H1 (cell line): ENCODE data around the gene NME4. TPM values are rescaled to one million over a fixed set of nuclear protein-coding genes. Genes with fewer than 3 reads are reported as not detected.
"Not testable (repeated sequence)": the region's sequence is repeated elsewhere in the genome, so short reads cannot be mapped to it uniquely, and the experiment has no call there.

ENCODE experiments used
- CTCF ChIA-PET: fragments of 300-600 bp; sonication (Branson Sonifier 250); formaldehyde crosslinking; loops from one replicate; lab custom pipeline; 2021; ENCODE audit not compliant: partially characterized antibody; lab: Charles Lee
- POLR2A ChIA-PET: fragments of 300-600 bp; sonication (Branson Sonifier 250); formaldehyde crosslinking; loops from one replicate; lab custom pipeline; 2021; ENCODE audit warnings: inconsistent platforms; ENCODE audit not compliant: partially characterized antibody; lab: Charles Lee
- DNase-seq, 2 experiments: peaks; one replicate each; pipeline versions ENCODE4 v3.0.0 to v3.0.0-alpha.2; 2010 to 2022; ENCODE audit warnings: low spot score in 2 of 2, low read depth in 1 of 2, mixed read lengths in 1 of 2
- FAIRE-seq: peaks from 2 replicates; lab custom pipeline; 2011; peaks lifted over from hg19 to GRCh38; lab: Jason Lieb, UNC
- H2AFZ ChIP-seq: 2 replicates; pipeline ENCODE4 v1.8.1; 2012; ENCODE audit warnings: low read length, inconsistent platforms
- H2AK5ac ChIP-seq: 2 replicates; pipeline ENCODE4 v1.6.1; 2013; ENCODE audit warnings: low read depth, low read length
- H2BK120ac ChIP-seq: replicated peaks from 2 replicates; pipeline ENCODE3; 2013; ENCODE audit warnings: low read depth, low read length, inconsistent platforms
- H2BK12ac ChIP-seq: 2 replicates; pipeline ENCODE4 v1.6.1; 2013; ENCODE audit warnings: low read depth, low read length
- H2BK15ac ChIP-seq: 2 replicates; pipeline ENCODE4 v1.6.1; 2013; ENCODE audit warnings: low read length
- H2BK20ac ChIP-seq: 2 replicates; pipeline ENCODE4 v1.6.1; 2013; ENCODE audit warnings: low read length
- H2BK5ac ChIP-seq: 2 replicates; pipeline ENCODE4 v1.6.1; 2013; ENCODE audit warnings: low read depth, low read length
- H3K14ac ChIP-seq: 2 replicates; pipeline ENCODE4 v1.6.1; 2013; ENCODE audit warnings: inconsistent platforms; ENCODE audit not compliant: insufficient read length
- H3K18ac ChIP-seq: 2 replicates; pipeline ENCODE4 v1.6.1; 2013; ENCODE audit warnings: low read length; ENCODE audit errors: extremely low read depth
- H3K23ac ChIP-seq: 2 replicates; pipeline ENCODE4 v1.6.1; 2013; ENCODE audit warnings: inconsistent platforms; ENCODE audit not compliant: insufficient read length
- H3K23me2 ChIP-seq: 2 replicates; pipeline ENCODE4 v1.6.1; 2013; ENCODE audit warnings: low read depth, low read length
- H3K27ac ChIP-seq: 2 replicates; pipeline ENCODE4 v1.6.1; 2011; ENCODE audit warnings: low read depth, low read length, inconsistent platforms
- H3K27me3 ChIP-seq, 4 experiments: replicated peaks in 1 of 4; 1 replicate in 1 of 4; 2 replicates in 3 of 4; pipeline versions ENCODE4 v1.6.1 to v1.8.1; 2011 to 2013; ENCODE audit warnings: low read length in 3 of 4, mild to moderate bottlenecking in 3 of 4, inconsistent platforms in 2 of 4, mixed read lengths in 2 of 4, moderate library complexity in 1 of 4; ENCODE audit not compliant: control insufficient read depth in 3 of 4, insufficient read depth in 3 of 4; ENCODE audit errors: extremely low read depth in 1 of 4
- H3K36me3 ChIP-seq, 4 experiments: 2 replicates each; pipeline versions ENCODE4 v1.6.1 to v1.8.1; 2011 to 2013; ENCODE audit warnings: mild to moderate bottlenecking in 4 of 4, low read length in 3 of 4, moderate library complexity in 2 of 4, control low read depth in 1 of 4, inconsistent platforms in 1 of 4; ENCODE audit not compliant: insufficient read depth in 4 of 4, control insufficient read depth in 2 of 4
- H3K4ac ChIP-seq: replicated peaks from 2 replicates; pipeline ENCODE3; 2013; ENCODE audit warnings: low read length, low read depth, mixed read lengths, inconsistent platforms; ENCODE audit not compliant: insufficient read length
- H3K4me1 ChIP-seq, 4 experiments: replicated peaks in 1 of 4; 1 replicate in 1 of 4; 2 replicates in 3 of 4; pipeline versions ENCODE4 v1.6.1 to v1.8.1; 2011 to 2013; ENCODE audit warnings: low read length in 3 of 4, inconsistent platforms in 2 of 4, mixed read lengths in 1 of 4; ENCODE audit not compliant: insufficient read depth in 4 of 4, control insufficient read depth in 3 of 4
- H3K4me2 ChIP-seq, 2 experiments: 2 replicates each; pipeline versions ENCODE4 v1.6.1 to v1.8.1; 2011 to 2013; ENCODE audit warnings: low read depth in 2 of 2, low read length in 2 of 2, control low read depth in 1 of 2, inconsistent platforms in 1 of 2, mild to moderate bottlenecking in 1 of 2; ENCODE audit not compliant: insufficient read depth in 1 of 2
- H3K4me3 ChIP-seq, 4 experiments: fragments of 200-600, 300-600 bp in 1 of 4; sonication (generic), shearing (Covaris generic), sonication (Bioruptor Twin) in 1 of 4; 2 replicates each; pipeline versions ENCODE4 v1.5.1 to v1.8.1; 2011 to 2016; ENCODE audit warnings: low read length in 4 of 4, low read depth in 3 of 4, control low read depth in 2 of 4, inconsistent platforms in 2 of 4, mild to moderate bottlenecking in 2 of 4, mixed read lengths in 1 of 4, moderate library complexity in 1 of 4; ENCODE audit not compliant: insufficient read depth in 2 of 4; ENCODE audit errors: extremely low read depth in 1 of 4
- H3K56ac ChIP-seq: replicated peaks from 2 replicates; pipeline ENCODE3; 2013; ENCODE audit warnings: low read depth, mild to moderate bottlenecking, mixed read lengths, low read length, inconsistent platforms; ENCODE audit not compliant: insufficient read length
- H3K79me1 ChIP-seq: 2 replicates; pipeline ENCODE4 v1.6.1; 2013; ENCODE audit warnings: low read depth, low read length, control low read depth
- H3K79me2 ChIP-seq, 2 experiments: 2 replicates each; pipeline versions ENCODE4 v1.6.1 to v1.8.1; 2012 to 2013; ENCODE audit warnings: low read length in 2 of 2, mild to moderate bottlenecking in 2 of 2, inconsistent platforms in 1 of 2; ENCODE audit not compliant: insufficient read depth in 2 of 2, control insufficient read depth in 1 of 2
- H3K9ac ChIP-seq, 4 experiments: replicated peaks in 1 of 4; 1 replicate in 1 of 4; 2 replicates in 3 of 4; pipeline versions ENCODE4 v1.6.1 to v1.8.1; 2011 to 2013; ENCODE audit warnings: low read depth in 3 of 4, low read length in 3 of 4, control low read depth in 2 of 4, mild to moderate bottlenecking in 2 of 4, moderate library complexity in 2 of 4, inconsistent platforms in 1 of 4; ENCODE audit errors: extremely low read depth in 1 of 4
- H3K9me3 ChIP-seq, 2 experiments: 2 replicates each; pipeline versions ENCODE4 v1.6.1 to v1.8.1; 2012 to 2013; ENCODE audit warnings: mild to moderate bottlenecking in 2 of 2, moderate library complexity in 2 of 2, control low read depth in 1 of 2, inconsistent platforms in 1 of 2, low read depth in 1 of 2, low read length in 1 of 2, mixed read lengths in 1 of 2; ENCODE audit not compliant: insufficient read depth in 2 of 2
- H4K20me1 ChIP-seq, 2 experiments: replicated peaks in 1 of 2; 2 replicates each; pipeline versions ENCODE3 to v1.8.1; 2011 to 2013; ENCODE audit warnings: inconsistent platforms in 2 of 2, low read length in 2 of 2, mild to moderate bottlenecking in 1 of 2; ENCODE audit not compliant: insufficient read depth in 2 of 2, control insufficient read depth in 1 of 2
- H4K5ac ChIP-seq: 2 replicates; pipeline ENCODE4 v1.6.1; 2013; ENCODE audit warnings: low read length, low read depth, mixed read lengths, inconsistent platforms; ENCODE audit not compliant: insufficient read length
- H4K8ac ChIP-seq: 2 replicates; pipeline ENCODE4 v1.8.0; 2013; ENCODE audit warnings: mild to moderate bottlenecking, moderate library complexity, low read length, inconsistent platforms; ENCODE audit not compliant: insufficient read depth; ENCODE audit errors: extremely low read depth
- H4K91ac ChIP-seq: replicated peaks from 2 replicates; pipeline ENCODE3; 2013; ENCODE audit warnings: low read length, mixed read lengths, inconsistent platforms; ENCODE audit not compliant: insufficient read length
- WGBS, 2 experiments: shearing (Covaris generic) in 1 of 2; methylation state at CpG; one replicate each; pipeline versions ENCODE4 v1.1.6 to v1.1.7; 2013 to 2015; ENCODE audit warnings: low lambda C conversion rate in 2 of 2, mixed read lengths in 2 of 2, inconsistent platforms in 1 of 2, low coverage in 1 of 2, missing lambda C conversion rate in 1 of 2; ENCODE audit not compliant: insufficient replicate concordance in 2 of 2, insufficient coverage in 1 of 2, insufficient read length in 1 of 2; ENCODE audit errors: extremely low coverage in 1 of 2, missing lambda C conversion rate in 1 of 2; 5-methylcytosine and 5-hydroxymethylcytosine counted together
- polyA plus RNA-seq, 7 experiments: library from polyadenylated mRNA; depleted of rRNA in 3 of 7; stranded (reverse) in 5 of 7; unstranded in 2 of 7; fragments of >200 nt in 5 of 7; fragments of 200-250 nt in 2 of 7; gene quantifications; 1 replicate in 5 of 7; 2 replicates in 1 of 7; 4 replicates in 1 of 7; pipeline versions ENCODE4 v1.2.1 to v1.2.3, GENCODE V29; 2011 to 2013; ENCODE audit warnings: missing spikeins in 2 of 7, mixed read lengths in 2 of 7
- total RNA-seq: library from RNA; stranded (reverse); fragmentation: NEBNext Ultra II Directional; extraction: Animal tissue kit (Norgen Biotek cat#: 25700); gene quantifications from 2 replicates; pipeline ENCODE4 v1.2.1, GENCODE V29; 2021

The NME4 gene
- total and polyA plus RNA-seq, 2 of the 8 experiments (the other 6 are each of a cell fraction or from before 2014, with no cell fraction given), result 408 to 863 TPM

GRCh38 chr16:348495-348894, 48.5 kb upstream of the NME4 start:
- POLR2A ChIA-PET, result interaction anchor here (0.7 to 1.2 kb wide), 3 partner anchors 18 to 296 kb away, joined by 3 to 4 read pairs (median 3); no protein-coding TSS in a partner anchor
- H2AK5ac ChIP-seq, H3K4me1 ChIP-seq, H3K9ac ChIP-seq, H3K14ac ChIP-seq, H3K4me2 ChIP-seq, H3K4me3 ChIP-seq, H2BK20ac ChIP-seq, H2BK5ac ChIP-seq, H2BK120ac ChIP-seq, H4K8ac ChIP-seq, FAIRE-seq, H3K56ac ChIP-seq, H4K5ac ChIP-seq, H3K23ac ChIP-seq, H3K27me3 ChIP-seq, H2BK15ac ChIP-seq, H2AFZ ChIP-seq, DNase-seq, H2BK12ac ChIP-seq, H3K27ac ChIP-seq, H3K4ac ChIP-seq, H3K18ac ChIP-seq, H3K23me2 ChIP-seq, H3K9me3 ChIP-seq, H4K91ac ChIP-seq: not testable (repeated sequence)
- WGBS, 2 experiments, result 91% methylated on average over 10 of the region's 10 CpGs; no CpG with 5 or more reads in 1 of the 2 experiments
- Histone ChIP-seq H3K79me2 (peaks cover 16 to 77% of the 10 kb centered on the region in 2 experiments; a peak in 3 of 4 replicates), H3K79me1 (peaks cover 33% of the 10 kb centered on the region), H4K20me1 (peaks cover 14 to 38% of the 10 kb centered on the region in 2 experiments), H3K36me3 (peaks cover 7 to 20% (median 10%) of the 10 kb centered on the region in 4 experiments; a peak in 6 of 8 replicates)
- CTCF ChIA-PET, result interaction anchor here (0.8 to 2.4 kb wide), 9 partner anchors 11 to 121 kb away, joined by 3 to 12 read pairs (median 4); no protein-coding TSS in a partner anchor
